CD4-positive, alpha-beta T cell treated with Interleukin-6 for 4 hours (primary cell): ENCODE results near the gene LMO1.

ENCODE experiments used
- DNase-seq: peaks from one replicate; pipeline ENCODE4 v3.0.0-alpha.2; 2020; ENCODE audit warnings: mixed read lengths

Gene LMO1

DNA sequence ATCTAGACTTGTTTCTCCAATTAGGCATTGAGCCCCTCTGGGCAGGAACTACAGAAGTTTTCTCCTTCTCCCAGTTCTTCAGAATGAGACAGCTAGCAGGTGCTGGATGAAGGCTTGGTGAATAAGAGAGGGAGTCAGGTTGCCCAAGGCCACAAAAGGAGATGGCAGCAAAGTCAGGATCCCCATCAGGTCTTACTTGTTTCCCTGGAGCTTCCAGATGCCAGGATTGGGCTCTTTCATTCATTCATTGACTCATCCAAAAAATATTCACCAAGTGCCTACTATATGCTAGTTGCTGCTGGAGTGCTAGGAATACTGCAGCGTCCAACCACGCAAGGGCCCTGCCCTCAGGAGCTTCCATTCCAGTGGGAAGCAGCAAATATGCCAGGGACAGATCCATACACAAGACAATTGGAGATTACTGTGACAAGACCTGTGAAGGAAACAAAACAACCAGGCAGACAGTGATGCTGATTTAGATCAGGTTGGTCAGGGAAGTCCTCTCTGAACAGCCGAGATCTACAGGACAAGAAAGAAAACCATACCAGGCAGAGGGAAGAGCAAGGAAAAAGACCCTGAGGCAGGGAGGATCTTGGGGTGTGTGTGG is 24.6 kb upstream of the LMO1 start:
- no peak for DNase-seq

- DNase-seq, result no peak
These were observed 24.0 kb upstream of the LMO1 start for GRCh38 chr11:8287703-8288102.

GRCh38 chr11:8287297-8287696 is 23.6 kb upstream of the LMO1 start:
- DNase-seq, result no peak

DNA sequence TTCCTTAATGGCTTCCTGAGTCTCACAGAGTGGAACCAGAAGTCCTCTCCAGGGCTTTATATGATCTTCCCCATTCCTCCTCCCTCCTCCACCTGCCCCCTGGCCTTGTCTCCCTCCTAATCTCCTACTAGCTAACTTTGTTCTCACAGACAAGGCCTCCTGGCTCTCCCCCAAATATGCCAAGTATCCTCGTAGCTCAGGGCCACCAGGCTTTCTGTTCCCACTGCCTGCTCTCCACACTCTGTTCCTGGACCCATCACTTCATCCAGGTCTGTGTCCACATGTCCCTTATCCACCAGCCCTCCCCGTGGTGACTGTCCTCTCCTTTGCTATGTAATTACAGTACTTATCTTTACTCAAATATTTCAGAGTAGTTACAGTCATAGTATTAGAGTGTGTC is 23.2 kb upstream of the LMO1 start:
- no peak for DNase-seq

- no peak for DNase-seq
These were observed 22.1 kb upstream of the LMO1 start for GRCh38 chr11:8285796-8286195.

DNA sequence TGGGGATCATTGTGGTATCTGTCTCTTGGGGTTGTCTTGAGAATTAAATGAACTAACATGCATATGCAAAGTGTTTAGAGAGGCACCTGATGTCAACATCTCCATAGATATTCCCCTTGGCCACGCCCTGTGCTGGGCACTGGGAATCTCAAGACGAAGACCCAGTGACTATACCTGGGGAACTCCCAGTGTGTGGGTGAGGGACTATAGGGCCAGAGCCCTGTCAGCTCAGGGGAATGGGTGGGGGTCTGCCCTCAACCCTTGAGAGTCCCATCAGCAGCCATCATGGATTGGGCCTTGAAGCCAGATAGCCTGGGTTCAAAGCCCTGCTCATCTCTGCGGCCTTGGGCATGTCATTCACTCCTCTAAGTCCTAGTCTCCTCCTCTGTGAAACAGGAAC is 21.6 kb upstream of the LMO1 start:
- DNase-seq, result no peak

GRCh38 chr11:8283465-8284230 is 20.0 kb upstream of the LMO1 start:
- no peak for DNase-seq

GRCh38 chr11:8283100-8283464 is 19.4 kb upstream of the LMO1 start:
- DNase-seq, result no peak

- no peak for DNase-seq
These were observed 19.0 kb upstream of the LMO1 start for GRCh38 chr11:8282631-8283030.

DNA sequence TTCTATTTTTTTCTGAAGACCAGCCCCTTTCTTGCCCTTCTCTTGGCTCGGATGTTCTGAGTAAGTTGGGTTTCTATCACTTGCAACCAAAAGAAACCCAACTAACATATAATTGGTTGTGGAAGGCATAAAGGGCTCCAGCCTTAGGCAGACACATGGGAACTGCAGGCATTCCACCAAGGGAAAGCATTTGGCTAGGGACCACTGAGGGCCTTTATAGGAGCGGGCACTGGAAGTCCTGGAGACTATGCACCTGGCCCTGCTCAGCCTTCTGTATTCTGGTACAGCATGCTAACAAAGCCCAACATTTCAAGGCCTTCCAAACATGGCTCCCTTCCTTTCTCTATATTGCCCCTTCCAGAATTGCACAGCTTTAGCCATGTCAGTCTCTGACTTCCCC is 17.6 kb upstream of the LMO1 start:
- DNase-seq, result no peak

DNA sequence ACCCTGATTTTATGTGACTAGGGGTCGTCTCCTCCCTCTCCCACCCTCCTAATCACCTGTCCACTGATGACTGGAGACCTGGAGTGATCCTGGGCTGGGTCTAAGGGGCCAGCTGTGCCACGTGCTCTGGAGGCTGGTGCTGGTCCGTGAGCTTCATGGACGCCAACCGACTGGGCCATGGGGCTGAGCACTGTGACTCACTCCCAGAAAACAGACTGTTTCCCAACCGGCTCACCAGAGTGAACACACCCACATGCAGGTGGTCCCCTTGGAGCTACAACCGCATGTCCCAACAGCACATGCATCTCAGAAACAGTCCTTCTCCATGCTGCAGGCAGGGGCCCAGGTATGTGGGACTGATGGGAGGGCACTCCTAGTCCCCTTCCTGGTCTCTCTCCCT is 14.0 kb upstream of the LMO1 start:
- no peak for DNase-seq

GRCh38 chr11:8276528-8276927 is 12.8 kb upstream of the LMO1 start:
- DNase-seq, result no peak

GRCh38 chr11:8273287-8273686 is 9.6 kb upstream of the LMO1 start:
- DNase-seq, result no peak

DNA sequence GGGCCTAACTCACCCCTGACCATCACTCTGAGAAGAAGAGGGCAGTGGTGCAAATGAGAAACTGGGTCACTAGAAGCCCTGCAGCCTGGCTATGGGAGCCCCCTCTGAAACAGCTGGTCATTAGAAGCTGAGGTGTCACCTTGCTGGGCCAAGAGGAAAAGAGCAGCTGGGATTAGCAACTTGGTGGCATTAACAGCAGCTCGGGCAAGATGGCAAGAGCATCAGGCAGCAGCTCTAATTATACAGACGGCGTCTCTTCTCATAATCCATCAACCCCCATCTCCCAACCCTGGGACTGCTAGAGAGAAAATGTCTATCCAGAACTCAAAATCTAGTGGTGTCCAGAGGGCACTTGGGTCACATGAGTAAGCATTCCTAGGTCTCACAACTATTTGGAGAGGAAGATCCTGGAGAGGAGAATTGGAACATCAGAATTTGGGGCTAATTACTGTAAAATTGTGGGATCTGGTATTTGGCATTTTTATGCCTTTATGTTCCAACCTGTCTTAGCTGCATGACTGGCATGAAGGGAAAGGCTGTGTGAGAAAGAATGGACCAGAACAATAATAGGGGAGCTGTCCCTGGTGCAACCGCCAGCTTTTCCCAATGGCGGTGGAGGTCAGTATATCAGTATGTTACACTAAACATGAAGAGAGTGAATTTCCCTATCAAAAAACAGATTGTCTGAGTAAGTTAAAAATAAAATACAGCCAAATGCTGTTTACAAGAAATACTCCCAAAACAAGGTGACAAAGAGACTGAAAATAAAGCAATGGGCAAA is 7.6 kb upstream of the LMO1 start:
- DNase-seq, result no peak

DNA sequence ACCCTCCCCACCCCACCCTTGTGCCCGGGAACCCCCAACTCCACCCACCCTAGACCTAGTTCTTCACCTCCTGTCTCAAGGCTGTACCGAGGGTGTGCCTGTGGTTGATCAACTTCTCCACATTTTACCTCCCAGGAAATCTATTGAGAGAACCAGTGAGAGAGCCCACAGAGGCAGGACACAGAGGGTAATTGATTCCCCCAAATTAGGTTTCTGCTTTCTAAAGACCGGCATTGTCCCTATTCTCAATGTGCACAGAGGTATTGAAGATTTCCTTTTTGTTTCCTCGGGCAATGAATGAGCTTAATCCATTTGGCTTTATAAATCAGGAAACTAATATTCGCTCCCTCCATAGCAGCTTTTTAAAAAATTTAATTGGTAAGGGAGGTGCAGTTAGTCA is 6.0 kb upstream of the LMO1 start:
- DNase-seq, result no peak

DNA sequence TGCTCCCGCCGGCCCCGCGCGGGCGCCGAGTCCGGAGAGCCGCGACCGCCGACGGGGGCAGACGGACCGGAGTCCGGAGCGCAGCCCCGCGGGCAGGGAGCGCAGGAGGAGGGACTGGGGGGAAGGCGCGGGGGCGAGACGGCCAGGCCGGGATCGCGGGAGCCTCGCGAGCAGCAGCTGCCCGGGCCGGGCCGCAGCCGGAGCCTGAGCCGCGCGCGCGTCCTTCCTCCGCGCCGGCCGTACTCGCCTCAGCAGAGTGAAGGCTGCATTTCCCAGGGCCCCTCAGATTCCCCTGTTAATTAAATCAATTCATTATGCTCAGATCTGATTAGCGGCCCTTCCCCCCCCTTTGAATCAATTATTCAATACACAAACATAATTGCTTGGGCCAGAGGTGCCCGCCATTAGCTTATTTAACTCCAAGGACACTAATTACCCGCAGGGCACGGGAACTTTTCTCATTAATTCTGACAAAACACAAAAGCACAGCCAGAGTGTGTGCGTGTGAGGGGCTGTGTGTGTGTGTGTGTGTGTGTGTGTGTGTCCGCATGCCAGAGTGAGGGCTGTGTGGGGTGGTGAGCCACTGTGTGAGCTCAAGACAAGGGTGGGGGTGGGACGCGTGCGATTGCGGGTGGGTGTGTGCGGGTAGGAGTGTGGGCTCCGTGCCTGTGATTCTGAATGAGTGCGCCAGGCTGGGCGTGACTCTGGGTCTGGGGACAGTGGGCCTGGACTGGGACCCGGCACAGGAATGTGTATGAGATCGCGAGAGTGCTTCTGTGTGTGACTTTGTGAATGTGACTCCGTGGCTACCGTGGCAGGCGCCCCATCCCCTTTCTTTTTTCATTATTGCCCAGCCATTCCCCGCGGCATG is 5.1 kb upstream of the LMO1 start:
- DNase-seq, result no peak

DNA sequence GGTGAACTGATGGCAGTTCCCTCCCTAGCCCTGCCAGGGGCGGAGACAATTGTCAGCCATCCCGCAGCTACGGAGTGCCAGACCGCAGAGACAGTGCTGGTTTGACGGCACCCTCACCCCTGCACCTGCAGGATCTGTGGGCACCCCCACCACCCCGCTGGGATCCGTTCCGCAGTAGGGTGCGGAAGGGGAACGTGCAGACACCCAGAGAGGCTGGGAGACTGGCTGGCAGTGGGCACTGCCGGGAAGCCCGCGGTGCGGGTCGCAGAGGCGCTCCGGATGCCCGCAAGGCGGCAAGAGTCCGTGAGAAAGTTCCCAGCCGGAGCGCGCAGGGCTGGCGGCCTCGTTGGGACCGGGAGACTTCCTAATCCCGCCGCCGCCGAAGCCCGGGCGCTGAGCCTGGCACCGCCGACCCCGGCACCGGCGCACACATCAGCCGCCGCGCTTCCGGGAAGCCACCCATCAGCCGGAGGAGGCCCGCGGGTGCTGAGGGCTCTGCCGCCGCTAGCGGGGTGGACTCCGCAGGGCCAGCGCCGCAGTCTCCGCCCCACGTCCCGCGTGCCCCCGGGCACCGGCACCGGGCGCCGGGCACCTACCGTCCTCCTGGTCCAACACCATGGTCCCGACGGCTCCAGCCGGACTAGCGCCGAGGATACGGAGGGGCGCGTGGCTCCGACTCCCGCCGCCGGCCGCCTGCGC is 4.3 kb upstream of the LMO1 start:
- peak; percentile 15 for DNase-seq

- DNase-seq, result no peak
These were observed 3.6 kb upstream of the LMO1 start for GRCh38 chr11:8267280-8267679.

GRCh38 chr11:8266246-8267241 is 2.9 kb upstream of the LMO1 start:
- no peak for DNase-seq

DNA sequence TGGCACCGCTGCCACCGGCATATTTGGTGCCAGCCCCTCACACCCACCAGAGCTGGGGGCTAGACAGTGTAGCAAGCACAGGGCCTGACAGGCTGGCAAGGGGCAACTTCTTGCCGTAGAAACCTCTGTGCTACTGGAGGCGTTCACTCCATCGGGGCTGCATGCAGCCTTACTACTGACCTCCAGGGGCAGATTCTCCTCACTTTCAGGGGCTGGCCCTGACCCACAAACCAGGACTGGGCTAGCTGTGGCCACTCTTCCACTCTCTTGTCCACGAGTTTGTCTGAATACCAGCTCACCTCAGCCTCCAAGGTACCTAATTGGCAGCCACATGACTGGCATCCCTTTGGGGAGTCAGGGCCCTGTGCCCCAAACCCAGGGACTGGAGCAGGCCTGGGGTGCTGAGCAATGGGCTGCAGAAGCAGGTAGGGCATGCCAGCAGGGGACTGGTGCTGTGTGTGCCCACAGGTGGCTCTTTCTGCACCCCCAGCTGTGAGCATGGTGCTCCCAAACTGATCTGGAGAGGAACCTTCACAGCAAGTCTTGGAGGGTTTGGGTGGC is 2.1 kb upstream of the LMO1 start:
- DNase-seq, result no peak
